NCI-H510A (cell line): ENCODE results near the gene BUD13.
"Not testable (repeated sequence)": the region's sequence is repeated elsewhere in the genome, so short reads cannot be mapped to it uniquely, and the experiment has no call there.

ENCODE experiments used
- DNase-seq: peaks from one replicate; lab custom pipeline; 2025; lab: John Stamatoyannopoulos, UW

Gene BUD13

GRCh38 chr11:116756044-116756443, 16.7 kb downstream of the BUD13 start:
- DNase-seq = not testable (repeated sequence)

DNA sequence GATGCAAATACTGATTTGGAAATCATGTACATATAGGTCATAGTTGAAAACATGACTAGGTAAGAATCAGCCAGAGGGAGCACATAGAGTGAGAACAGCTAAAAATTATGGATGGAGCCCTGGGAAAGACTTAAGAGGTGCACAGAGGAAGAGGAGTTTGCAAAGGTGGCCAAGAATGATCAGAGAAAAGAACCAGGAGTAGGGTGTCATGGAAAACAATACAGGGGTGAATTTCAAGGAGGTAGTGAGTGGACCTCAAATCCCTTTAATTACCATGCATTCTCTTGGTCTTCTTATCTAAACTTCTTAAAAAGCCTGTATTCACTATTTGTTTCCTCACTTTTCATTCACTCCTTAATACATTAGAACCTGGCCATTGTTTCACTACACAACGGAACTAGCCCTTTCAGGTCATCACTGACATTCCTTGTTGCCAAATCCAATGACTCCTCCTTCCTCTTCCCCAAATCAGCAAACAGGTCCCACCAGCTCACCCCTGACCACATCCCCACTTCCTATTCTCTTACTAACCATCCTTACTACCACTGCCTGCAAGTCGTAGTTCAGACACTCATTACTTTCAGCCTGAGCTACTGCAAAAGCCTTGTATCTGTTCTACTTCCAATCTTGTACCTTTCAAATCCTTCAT, 22.6 kb downstream of the BUD13 start:
- DNase-seq = no peak

DNA sequence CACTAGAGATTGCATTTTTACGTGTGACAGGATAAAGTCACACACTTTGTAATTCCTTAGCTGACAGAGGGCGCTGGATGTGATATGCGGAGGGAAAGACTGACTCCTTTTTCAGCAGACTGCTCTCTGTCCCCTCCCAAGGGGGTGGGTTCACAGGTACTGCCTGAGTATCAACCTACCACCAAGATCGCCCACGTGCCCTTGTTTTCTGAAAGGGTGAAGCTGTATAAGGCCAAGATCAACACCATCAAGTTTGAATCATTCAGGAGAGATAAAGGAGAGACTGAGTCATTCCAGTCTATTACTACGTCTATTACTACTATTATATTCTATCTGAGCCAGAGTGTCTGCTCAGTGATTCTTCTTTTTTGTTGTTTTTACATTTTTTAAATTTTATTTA, 30.7 kb downstream of the BUD13 start:
- DNase-seq = no peak

- no peak for DNase-seq
These were observed 32.0 kb downstream of the BUD13 start for GRCh38 chr11:116740741-116741140.

DNA sequence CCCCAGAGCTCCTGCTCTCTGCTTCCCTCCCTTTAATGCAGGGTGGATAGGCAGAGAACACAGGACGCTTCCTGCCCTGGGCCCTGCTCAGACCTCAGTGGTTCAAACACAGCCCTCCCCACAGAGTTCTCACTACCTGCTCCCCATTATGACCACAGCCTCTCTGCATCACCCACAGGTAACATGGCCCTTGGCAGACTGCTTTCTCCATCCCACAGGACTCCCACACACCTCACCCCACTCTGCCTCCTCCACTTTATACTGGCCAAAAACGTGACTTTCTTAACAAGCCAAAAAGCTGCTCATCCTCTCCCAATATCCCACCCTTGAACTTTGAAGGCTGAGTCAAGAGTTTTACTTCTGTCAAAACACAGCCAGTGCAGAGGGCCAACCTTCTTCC, 33.8 kb downstream of the BUD13 start:
- no peak for DNase-seq

- no peak for DNase-seq
These were observed 36.0 kb downstream of the BUD13 start for GRCh38 chr11:116736763-116737162.

- DNase-seq = no peak
These were observed 38.7 kb downstream of the BUD13 start for GRCh38 chr11:116733969-116734508.

DNA sequence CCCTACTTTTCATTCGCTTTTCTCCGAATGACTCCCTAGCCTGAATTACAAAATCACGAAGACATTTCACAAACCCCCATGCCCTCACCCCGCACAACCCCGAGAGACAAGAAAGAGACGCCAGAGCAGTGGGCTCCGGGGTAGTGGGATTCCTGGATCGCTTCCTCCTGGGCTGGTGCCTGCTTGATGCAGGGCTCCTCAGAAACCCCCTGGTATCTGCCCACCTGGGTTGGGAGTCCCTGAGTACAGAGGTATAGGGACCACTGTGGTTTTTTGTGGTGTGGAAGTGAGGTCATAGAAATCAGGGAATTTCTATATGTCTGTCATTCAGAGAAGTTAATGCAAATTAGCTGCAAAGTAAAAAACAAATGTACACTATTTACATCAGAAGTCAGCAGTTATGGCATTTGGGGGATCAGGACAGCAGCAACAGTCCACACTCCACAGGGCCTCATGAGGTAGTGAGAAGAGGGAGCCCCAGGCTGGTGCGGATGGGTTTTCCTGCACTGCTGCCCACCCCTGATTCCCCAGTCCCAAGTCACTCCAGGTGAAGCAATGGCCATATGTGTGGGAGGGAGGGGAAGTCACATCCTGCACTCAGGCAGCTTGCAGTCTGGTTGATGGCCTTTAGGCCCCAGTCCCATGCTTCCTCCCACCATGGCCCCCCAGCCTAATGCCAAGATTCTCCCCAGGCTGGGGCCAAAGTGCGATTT, 39.6 kb downstream of the BUD13 start:
- no peak for DNase-seq

GRCh38 chr11:116732271-116733042, 40.3 kb downstream of the BUD13 start:
- DNase-seq = peak; percentile 17

DNA sequence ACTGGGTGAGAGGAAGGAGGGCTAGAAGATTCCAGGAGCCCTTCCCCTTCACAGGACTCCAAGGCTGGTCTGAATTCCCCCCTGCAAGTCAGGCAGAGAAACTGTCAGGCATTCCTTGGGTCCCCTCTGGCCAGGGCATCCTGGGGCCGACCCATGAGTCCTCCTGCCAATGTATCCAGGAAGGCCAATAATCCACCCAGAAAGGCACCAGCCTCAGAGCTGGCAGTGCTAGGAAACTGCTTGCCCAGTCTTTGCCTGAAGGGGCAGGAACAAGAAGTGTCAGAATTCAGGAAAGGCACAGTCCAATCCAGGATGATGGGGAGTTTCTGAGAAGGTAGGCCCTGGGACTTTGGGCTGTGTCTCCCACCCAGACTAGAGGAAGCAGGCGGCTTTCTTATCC, 41.0 kb downstream of the BUD13 start:
- no peak for DNase-seq

GRCh38 chr11:116731097-116731761, 41.6 kb downstream of the BUD13 start:
- no peak for DNase-seq

- no peak for DNase-seq
These were observed 42.2 kb downstream of the BUD13 start for GRCh38 chr11:116730601-116731000.

DNA sequence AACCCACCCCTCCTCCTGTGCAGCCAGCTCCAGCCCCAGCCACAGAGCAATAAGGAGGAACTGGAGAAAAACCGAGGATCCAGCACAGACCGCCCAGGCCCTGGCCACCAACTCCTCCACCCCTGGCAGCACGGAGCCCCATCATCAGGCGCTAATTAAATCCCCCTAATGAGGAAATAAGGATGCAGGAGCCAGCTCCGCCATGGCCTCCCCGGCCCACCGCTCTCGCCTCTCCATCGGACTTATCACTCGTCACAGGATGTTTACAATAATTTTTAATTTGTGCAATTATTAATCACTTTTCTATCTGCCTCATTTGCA, 42.6 kb downstream of the BUD13 start:
- DNase-seq = no peak

GRCh38 chr11:116729501-116730240, 43.1 kb downstream of the BUD13 start:
- no peak for DNase-seq

- no peak for DNase-seq
These were observed 44.8 kb downstream of the BUD13 start for GRCh38 chr11:116727990-116728389.

DNA sequence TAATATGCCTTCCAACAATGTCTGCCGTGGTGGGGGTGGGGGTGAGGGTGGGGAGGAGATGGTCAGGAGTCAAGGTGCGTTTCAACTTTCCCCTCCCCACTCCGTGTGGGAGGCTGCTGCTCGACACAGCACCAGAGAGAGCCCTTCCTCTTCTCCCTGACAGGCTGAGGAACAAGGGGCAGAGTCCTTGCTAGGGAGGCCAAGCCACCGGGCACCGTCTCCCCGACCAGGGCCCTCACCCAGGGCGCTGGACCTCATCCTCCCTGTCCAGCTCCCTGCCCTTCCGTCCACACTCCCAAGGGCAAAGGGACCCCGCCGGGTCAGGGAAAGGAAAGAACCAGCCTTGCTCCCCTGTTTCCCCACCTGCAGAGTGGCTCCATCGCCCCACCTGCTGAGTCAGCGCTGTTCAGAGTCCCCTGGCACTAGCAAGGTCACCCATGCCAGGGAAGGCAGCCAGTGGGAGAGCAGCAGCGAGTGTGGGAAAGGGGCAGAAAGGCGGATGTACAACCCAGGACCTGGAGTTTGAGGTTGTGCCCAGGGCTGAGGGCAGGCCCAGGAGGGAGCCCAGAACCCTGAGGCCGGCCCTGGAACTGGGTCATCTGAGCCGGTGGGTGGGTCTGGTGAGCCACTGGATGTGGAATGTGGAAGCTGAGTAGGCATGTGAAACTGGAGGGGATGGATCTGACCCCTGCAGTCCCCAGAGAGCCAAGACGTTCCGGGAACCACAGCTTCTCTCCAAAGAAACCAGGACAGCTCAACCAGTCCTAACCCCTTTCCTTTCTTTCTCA, 47.2 kb downstream of the BUD13 start:
- DNase-seq = no peak

GRCh38 chr11:116724813-116725212, 48.0 kb downstream of the BUD13 start:
- DNase-seq = no peak

- no peak for DNase-seq
These were observed 49.3 kb downstream of the BUD13 start for GRCh38 chr11:116723511-116723910.

DNA sequence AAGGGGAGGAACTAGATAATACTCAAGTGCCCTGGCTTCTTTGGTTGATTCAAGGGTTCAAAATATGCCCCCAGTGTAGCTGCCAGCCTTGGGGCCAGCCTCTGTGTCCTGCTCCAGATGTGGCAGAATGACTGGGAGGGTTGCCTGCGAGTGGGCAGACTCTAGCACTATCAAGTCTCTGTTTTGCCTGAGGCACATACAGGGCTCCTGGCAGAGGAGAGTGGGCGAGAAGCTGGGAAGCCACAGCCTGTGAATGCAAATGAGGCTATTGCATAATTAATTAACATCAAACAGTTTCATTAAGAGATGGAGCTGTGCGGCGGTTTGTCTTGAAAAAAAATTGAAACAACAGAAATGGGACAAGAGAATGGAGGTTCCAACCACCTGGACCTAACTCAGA, 50.8 kb downstream of the BUD13 start:
- DNase-seq = no peak

DNA sequence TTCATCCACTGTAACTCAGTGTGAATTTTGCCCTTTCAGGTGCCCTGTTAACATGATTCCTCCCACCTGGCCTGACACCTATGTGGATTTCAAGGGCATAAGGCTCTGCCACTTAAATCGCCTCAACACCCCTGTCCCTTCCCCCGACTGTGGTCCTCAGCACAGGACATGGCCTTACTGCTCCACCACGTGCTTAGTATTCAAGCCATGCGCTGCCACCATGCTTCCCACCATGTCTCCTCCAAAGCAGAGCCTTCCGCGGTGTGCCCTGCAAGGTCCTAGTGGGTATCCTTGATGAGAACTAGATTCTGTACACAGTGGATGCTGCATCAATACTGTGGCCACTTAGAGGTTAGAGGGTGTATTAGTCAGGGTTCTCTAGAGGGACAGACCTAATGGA, 51.9 kb downstream of the BUD13 start:
- DNase-seq = no peak

DNA sequence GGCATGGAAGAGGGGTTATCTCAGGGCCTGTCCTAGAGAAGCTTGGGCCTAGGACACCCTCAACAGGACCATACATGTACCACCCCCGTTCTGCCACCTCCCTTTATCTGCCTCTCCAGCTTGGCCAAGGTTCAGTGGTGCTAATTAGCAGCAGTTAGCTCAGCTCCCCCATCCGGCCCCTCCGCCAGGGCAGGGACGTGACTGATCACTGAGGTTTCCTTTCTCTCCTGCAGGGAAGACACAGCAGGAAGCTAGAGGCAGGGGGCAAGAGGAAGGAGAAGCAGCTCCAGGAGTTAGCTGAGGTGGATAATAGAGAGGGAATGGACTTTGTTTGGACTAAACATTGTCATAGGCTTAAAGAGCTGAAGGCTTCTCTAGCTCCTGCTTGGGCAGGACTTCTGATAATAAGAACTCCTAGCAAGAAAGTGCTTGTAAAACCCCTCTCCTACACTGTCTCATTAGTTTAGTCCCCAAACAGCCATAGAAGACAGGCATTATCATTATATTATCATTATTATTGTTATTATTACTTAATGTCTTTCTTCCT, 53.8 kb downstream of the BUD13 start:
- no peak for DNase-seq
